ENCODE data around the gene LRRC51. TPM values are rescaled to one million over a fixed set of nuclear protein-coding genes. Genes with fewer than 3 reads are reported as not detected.

LRRC51 gene
- total and polyA plus RNA-seq, 2 donors (not counting 3 experiments of a cell fraction or from before 2014, with no cell fraction given) = 3.5 to 6.1 TPM

GRCh38 chr11:72144807-72145565, 64.3 kb downstream of the LRRC51 start:
- ChIA-PET POLR2A (interaction anchor here (0.7 kb wide), 2 partner anchors 9 to 96 kb away, joined by 4 to 5 read pairs; no protein-coding TSS in a partner anchor), CTCF (interaction anchor here (0.7 to 7.2 kb wide), 22 partner anchors 9 to 286 kb away, joined by 3 to 190 read pairs (median 9); partner anchors contain the start of genes ANAPC15 and FOLR3)
- FAIRE-seq (no peak), DNase-seq (ENCODE audit: low read depth, low spot score) (no peak)
- no peak overlapping the region for H3K9ac ChIP-seq (replicated peaks; ENCODE audit: extremely low read depth, insufficient read depth, low read length)
- intact Hi-C loops (cut with micrococcal nuclease) = loop anchor here (1.0 to 10.0 kb wide), 5 partner anchors 64 to 302 kb away; partner anchors contain the start of genes LRRC51 and NUMA1
- peaks cover 11% of the 10 kb centered on the region in 2 experiments for H3K27me3 ChIP-seq (ENCODE audit: control insufficient read depth in 2 of 2, insufficient read depth in 2 of 2, low read length in 2 of 2)
- no peak overlapping the region for H3K27ac ChIP-seq (ENCODE audit: insufficient read depth, low read depth, low read length)
- no peak overlapping the region for H3K4me2 ChIP-seq (ENCODE audit: insufficient read depth, low read length)
- BruUV-seq (replicated peaks) = no TSS peak
- no peak for TF ChIP-seq JUN (IDR thresholded peaks at IDR 0.05; ENCODE audit: borderline replicate concordance, insufficient read depth, insufficient read length, low read depth)
- no peaks in the 10 kb centered on the region for H3K79me2 ChIP-seq (ENCODE audit: control insufficient read depth, insufficient read depth, low read length)
- H3K9me1 ChIP-seq (replicated peaks; ENCODE audit: control insufficient read depth, extremely low read depth, insufficient read depth, low read length) = no peaks in the 10 kb centered on the region
- no peaks in the 10 kb centered on the region for H3K36me3 ChIP-seq (ENCODE audit: control insufficient read depth in 2 of 2, extremely low read depth in 1 of 2, insufficient read depth in 2 of 2, low read length in 2 of 2)
- no peaks in the 10 kb centered on the region for H4K20me1 ChIP-seq (replicated peaks; ENCODE audit: control insufficient read depth, extremely low read depth, insufficient read depth, low read length)
- H3K9me3 ChIP-seq (replicated peaks; ENCODE audit: control insufficient read depth, insufficient read depth, low read length) = no peaks in the 10 kb centered on the region
- dilution Hi-C loops (cut with MboI; ENCODE audit: extremely low pct_ligation_motif_present, low sequenced_read_pairs) = no loop called here
- H2AFZ ChIP-seq (ENCODE audit: low read depth, low read length) = no peak overlapping the region
- no peak overlapping the region for H3K4me3 ChIP-seq (replicated peaks in 1 of 3; ENCODE audit: insufficient read depth in 1 of 3, low read depth in 1 of 3, low read length in 3 of 3)
- no peaks in the 10 kb centered on the region for H3K4me1 ChIP-seq (ENCODE audit: control insufficient read depth, extremely low read depth, insufficient read depth, low read length)

Small RNA genes within 50 kb of the gene (microRNA-seq; reads per million reads assigned to microRNA genes)
- gene MIR3165 (ENCODE audit: borderline number of aligned reads, borderline replicate concordance) = not detected

Small RNA genes within 50 kb of the gene (small RNA-seq; reads per million reads assigned to genes)
- gene MIR3165 (ENCODE audit: insufficient read depth, insufficient read length, low read depth, low replicate concordance) (not detected), gene RNU6-72P (ENCODE audit: insufficient read depth, insufficient read length, low read depth, low replicate concordance) (not detected)

Other genes with a start within 250 kb of the LRRC51 start
- not detected in 2 replicates for gene DEFB108B, start 247.7 kb upstream of the LRRC51 start, total RNA-seq
- gene DEFB108B, start 247.7 kb upstream of the LRRC51 start, polyA plus RNA-seq = not detected in 2 replicates
- gene DEFB131B, start 202.4 kb upstream of the LRRC51 start, total RNA-seq = not detected in 2 replicates
- not detected in 2 replicates for gene DEFB131B, start 202.4 kb upstream of the LRRC51 start, polyA plus RNA-seq
- gene XNDC1N, start 152.3 kb upstream of the LRRC51 start, total RNA-seq = 8.9 and 9.0 TPM in 2 replicates
- gene XNDC1N, start 152.3 kb upstream of the LRRC51 start, polyA plus RNA-seq = 3.0 and 3.5 TPM in 2 replicates
- gene RNF121, start 151.8 kb upstream of the LRRC51 start, total RNA-seq = 61.4 and 61.7 TPM in 2 replicates
- gene RNF121, start 151.8 kb upstream of the LRRC51 start, polyA plus RNA-seq = 86.6 and 99.9 TPM in 2 replicates
- 12.9 and 13.0 TPM in 2 replicates for gene IL18BP, start 81.9 kb upstream of the LRRC51 start, total RNA-seq
- 20.1 and 25.1 TPM in 2 replicates for gene IL18BP, start 81.9 kb upstream of the LRRC51 start, polyA plus RNA-seq
- gene NUMA1, start 308 bp upstream of the LRRC51 start, total RNA-seq = 164 and 168 TPM in 2 replicates
- gene NUMA1, start 308 bp upstream of the LRRC51 start, polyA plus RNA-seq = 120 and 121 TPM in 2 replicates
- gene LAMTOR1, start 22.4 kb downstream of the LRRC51 start, total RNA-seq = 91.1 and 95.1 TPM in 2 replicates
- gene LAMTOR1, start 22.4 kb downstream of the LRRC51 start, polyA plus RNA-seq = 174 and 214 TPM in 2 replicates
- not detected in 2 replicates for gene TOMT, start 25.1 kb downstream of the LRRC51 start, total RNA-seq
- 0.08 TPM in 1 of 2 replicates, not detected in the other for gene TOMT, start 25.1 kb downstream of the LRRC51 start, polyA plus RNA-seq
- 67.0 and 72.4 TPM in 2 replicates for gene ANAPC15, start 31.8 kb downstream of the LRRC51 start, total RNA-seq
- gene ANAPC15, start 31.8 kb downstream of the LRRC51 start, polyA plus RNA-seq = 52.0 and 70.5 TPM in 2 replicates
- gene FOLR3, start 54.9 kb downstream of the LRRC51 start, total RNA-seq = not detected in 2 replicates
- not detected in 2 replicates for gene FOLR3, start 54.9 kb downstream of the LRRC51 start, polyA plus RNA-seq
- not detected in 2 replicates for gene FOLR1, start 111.3 kb downstream of the LRRC51 start, total RNA-seq
- gene FOLR1, start 111.3 kb downstream of the LRRC51 start, polyA plus RNA-seq = not detected in 2 replicates
- not detected in 2 replicates for gene FOLR2, start 135.9 kb downstream of the LRRC51 start, total RNA-seq
- gene FOLR2, start 135.9 kb downstream of the LRRC51 start, polyA plus RNA-seq = not detected in 2 replicates
- 184 and 211 TPM in 2 replicates for gene INPPL1, start 143.9 kb downstream of the LRRC51 start, total RNA-seq
- gene INPPL1, start 143.9 kb downstream of the LRRC51 start, polyA plus RNA-seq = 125 and 153 TPM in 2 replicates
- gene PHOX2A, start 163.3 kb downstream of the LRRC51 start, total RNA-seq = not detected in 2 replicates
- gene PHOX2A, start 163.3 kb downstream of the LRRC51 start, polyA plus RNA-seq = not detected in 2 replicates

Data from endothelial cell of umbilical vein (primary cell).